Measurements from ENCODE around the gene PRAC2. TPM values are rescaled to one million over a fixed set of nuclear protein-coding genes. Genes with fewer than 3 reads are reported as not detected.

PRAC2 gene
- total and polyA plus RNA-seq, 11 donors: not detected

GRCh38 chr17:48730240-48730550 lies 7.2 kb downstream of the PRAC2 start:
- no peak overlapping the region for H3K27ac ChIP-seq
- H3K9me3 ChIP-seq: no peaks in the 10 kb centered on the region
- TF ChIP-seq CTCF (IDR thresholded peaks at IDR 0.05) (no peak), POLR2A (IDR thresholded peaks at IDR 0.05) (no peak)
- no peak for ATAC-seq
- no peak for DNase-seq
- 33 to 37% (median 34%) methylated on average over 3 of the region's 3 CpGs for WGBS, 4 donors
- intact Hi-C loops (cut with DNase I): loop anchor here in 1 of 10 donors (10.0 kb wide), 1 partner anchor 265 kb away; the partner anchor contains the start of gene IGF2BP1
- H3K36me3 ChIP-seq: no peaks in the 10 kb centered on the region
- H3K4me3 ChIP-seq: no peak overlapping the region
- H3K4me1 ChIP-seq: peaks cover 0 to 27% (median 8%) of the 10 kb centered on the region in 12 donors
- H3K27me3 ChIP-seq: peaks cover 71 to 100% (median 100%) of the 10 kb centered on the region in 9 donors

- Histone ChIP-seq H3K4me1 (peaks cover 0 to 23% (median 7%) of the 10 kb centered on the region in 12 donors), H3K36me3 (no peaks in the 10 kb centered on the region), H3K9me3 (no peaks in the 10 kb centered on the region), H3K27ac (no peak overlapping the region), H3K27me3 (peaks cover 62 to 100% (median 99%) of the 10 kb centered on the region in 9 donors), H3K4me3 (no peak overlapping the region)
- no peak for DNase-seq
- intact Hi-C loops (cut with DNase I): loop anchor here in 1 of 10 donors (10.0 kb wide), 1 partner anchor 263 kb away; the partner anchor contains the start of gene IGF2BP1
- no peak for TF ChIP-seq CTCF (IDR thresholded peaks at IDR 0.05)
- TF ChIP-seq POLR2A (IDR thresholded peaks at IDR 0.05): no peak
- ATAC-seq: no peak
Measured at GRCh38 chr17:48731355-48731754, 8.4 kb downstream of the PRAC2 start.

GRCh38 chr17:48732688-48733629 lies 10.0 kb downstream of the PRAC2 start:
- Histone ChIP-seq H3K36me3 (no peaks in the 10 kb centered on the region), H3K27ac (no peak overlapping the region), H3K4me3 (no peak overlapping the region), H3K27me3 (peaks cover 54 to 100% (median 98%) of the 10 kb centered on the region in 9 donors), H3K9me3 (no peaks in the 10 kb centered on the region), H3K4me1 (peaks cover 0 to 23% (median 7%) of the 10 kb centered on the region in 12 donors)
- ATAC-seq (no peak), DNase-seq (no peak)
- TF ChIP-seq POLR2A (IDR thresholded peaks at IDR 0.05): no peak
- TF ChIP-seq CTCF (IDR thresholded peaks at IDR 0.05): no peak
- intact Hi-C loops (cut with DNase I): loop anchor here in 1 of 10 donors (10.0 kb wide), 1 partner anchor 262 kb away; the partner anchor contains the start of gene IGF2BP1
- WGBS, 4 donors: 2 to 3% (median 3%) methylated on average over 40 to 50 of the region's 50 CpGs

GRCh38 chr17:48733632-48734328 lies 10.8 kb downstream of the PRAC2 start:
- intact Hi-C loops (cut with DNase I): loop anchor here in 1 of 10 donors (10.0 kb wide), 1 partner anchor 261 kb away; the partner anchor contains the start of gene IGF2BP1
- Histone ChIP-seq H3K4me3 (no peak overlapping the region), H3K27me3 (peaks cover 55 to 100% (median 98%) of the 10 kb centered on the region in 9 donors), H3K27ac (no peak overlapping the region), H3K9me3 (no peaks in the 10 kb centered on the region), H3K4me1 (peaks cover 0 to 15% (median 5%) of the 10 kb centered on the region in 12 donors), H3K36me3 (no peaks in the 10 kb centered on the region)
- DNase-seq: no peak
- WGBS, 4 donors: 7 to 11% (median 9%) methylated on average over 22 of the region's 22 CpGs
- no peak for TF ChIP-seq CTCF (IDR thresholded peaks at IDR 0.05)
- no peak for ATAC-seq
